ENCODE results near the gene MSANTD3. TPM values are rescaled to one million over a fixed set of nuclear protein-coding genes. Genes with fewer than 3 reads are reported as not detected.

Gene MSANTD3
- total RNA-seq, 1 experiment from 2014 or later = 35.7 TPM

DNA sequence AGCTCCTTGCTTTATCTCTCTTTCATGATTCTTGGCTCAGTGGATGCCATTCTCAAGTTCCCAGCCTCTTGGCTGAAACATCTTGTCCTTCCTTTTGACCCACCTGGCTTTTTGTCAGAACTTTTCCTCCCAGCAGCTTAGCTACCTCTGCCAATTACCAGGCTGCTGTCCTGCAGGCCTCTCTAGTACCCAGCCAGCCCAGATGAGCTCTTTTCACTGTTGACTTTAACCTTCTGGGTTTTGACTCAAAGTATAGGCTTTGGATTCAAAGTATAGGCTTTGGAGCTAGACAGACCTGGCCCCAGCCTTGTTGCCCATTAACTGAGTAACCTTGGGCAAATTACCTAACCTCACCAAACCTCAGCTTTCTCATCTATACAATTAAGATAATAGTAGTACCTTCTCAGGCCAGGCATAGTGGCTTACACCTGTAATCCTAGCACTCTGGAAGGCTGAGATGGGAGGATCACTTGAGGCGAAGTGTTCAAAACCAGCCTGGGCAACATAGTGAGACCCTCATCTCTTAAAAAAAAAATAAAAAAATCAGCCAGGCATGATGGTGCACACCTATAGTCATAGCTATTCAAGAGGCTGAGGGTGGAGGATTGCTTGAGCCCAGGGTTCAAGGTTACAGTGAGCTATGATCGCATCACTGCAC is 39.4 kb downstream of the MSANTD3 start:
- no peak overlapping the region for H2BK15ac ChIP-seq (ENCODE audit: low read depth, low read length)
- H2BK20ac ChIP-seq (ENCODE audit: low read depth, low read length, poor library complexity, severe bottlenecking) = no peak overlapping the region
- H3K4me1 ChIP-seq (ENCODE audit: insufficient read depth, low read length) = peaks cover 3% of the 10 kb centered on the region; the same call in 1 of the 2 replicates
- no peaks in the 10 kb centered on the region for H3K27me3 Mint-ChIP-seq (ENCODE audit: low read depth)
- no peak overlapping the region for H3K4me3 Mint-ChIP-seq
- no peak overlapping the region for H2AK5ac ChIP-seq (ENCODE audit: insufficient read length, low read length)
- no peak overlapping the region for H2AFZ ChIP-seq (ENCODE audit: low read length)
- H3K23ac ChIP-seq (ENCODE audit: insufficient read length, low read depth, low read length) = no peak overlapping the region
- no peaks in the 10 kb centered on the region for H3K36me3 Mint-ChIP-seq (ENCODE audit: insufficient read depth in 1 of 3, low read depth in 3 of 3)
- no peak overlapping the region for H3K4ac ChIP-seq (ENCODE audit: low read depth, low read length)
- H3K27ac Mint-ChIP-seq = no peak overlapping the region
- no peaks in the 10 kb centered on the region for H3K23me2 ChIP-seq (ENCODE audit: insufficient read length, low read depth, low read length, poor library complexity, severe bottlenecking)
- H3K9me3 Mint-ChIP-seq = no peaks in the 10 kb centered on the region
- no peaks in the 10 kb centered on the region for H3K9me3 ChIP-seq (ENCODE audit: control insufficient read depth, low read depth, low read length)
- no peaks in the 10 kb centered on the region for H3K79me2 ChIP-seq (ENCODE audit: insufficient read depth, low read length)
- H3K18ac ChIP-seq (ENCODE audit: insufficient read length, low read depth, low read length) = no peak overlapping the region
- H2BK5ac ChIP-seq (ENCODE audit: insufficient read length, low read length) = no peak overlapping the region
- H3K56ac ChIP-seq (ENCODE audit: insufficient read length, low read depth, low read length) = no peak overlapping the region
- H3K9ac ChIP-seq (ENCODE audit: extremely low read depth, insufficient read length, low read length) = no peak overlapping the region
- no peak overlapping the region for H2BK12ac ChIP-seq (ENCODE audit: insufficient read length, low read depth, low read length)
- H4K91ac ChIP-seq (ENCODE audit: insufficient read length, low read depth, low read length) = no peak overlapping the region
- TF ChIP-seq, protein P1, sequence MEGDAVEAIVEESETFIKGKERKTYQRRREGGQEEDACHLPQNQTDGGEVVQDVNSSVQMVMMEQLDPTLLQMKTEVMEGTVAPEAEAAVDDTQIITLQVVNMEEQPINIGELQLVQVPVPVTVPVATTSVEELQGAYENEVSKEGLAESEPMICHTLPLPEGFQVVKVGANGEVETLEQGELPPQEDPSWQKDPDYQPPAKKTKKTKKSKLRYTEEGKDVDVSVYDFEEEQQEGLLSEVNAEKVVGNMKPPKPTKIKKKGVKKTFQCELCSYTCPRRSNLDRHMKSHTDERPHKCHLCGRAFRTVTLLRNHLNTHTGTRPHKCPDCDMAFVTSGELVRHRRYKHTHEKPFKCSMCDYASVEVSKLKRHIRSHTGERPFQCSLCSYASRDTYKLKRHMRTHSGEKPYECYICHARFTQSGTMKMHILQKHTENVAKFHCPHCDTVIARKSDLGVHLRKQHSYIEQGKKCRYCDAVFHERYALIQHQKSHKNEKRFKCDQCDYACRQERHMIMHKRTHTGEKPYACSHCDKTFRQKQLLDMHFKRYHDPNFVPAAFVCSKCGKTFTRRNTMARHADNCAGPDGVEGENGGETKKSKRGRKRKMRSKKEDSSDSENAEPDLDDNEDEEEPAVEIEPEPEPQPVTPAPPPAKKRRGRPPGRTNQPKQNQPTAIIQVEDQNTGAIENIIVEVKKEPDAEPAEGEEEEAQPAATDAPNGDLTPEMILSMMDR (conservative IDR thresholded peaks at IDR 0.05) = no peak
- H3K79me1 ChIP-seq (ENCODE audit: insufficient read depth, low read depth, low read length, poor library complexity, severe bottlenecking) = no peaks in the 10 kb centered on the region
- H3K4me2 ChIP-seq (ENCODE audit: insufficient read depth, insufficient read length, low read length) = no peak overlapping the region
- no peak overlapping the region for H2BK120ac ChIP-seq (ENCODE audit: low read depth, low read length, poor library complexity, severe bottlenecking)
- WGBS (ENCODE audit: extremely low coverage, insufficient read length, low lambda C conversion rate) = no CpG with 5 or more reads among the region's 2 CpGs
- no peaks in the 10 kb centered on the region for H3K27me3 ChIP-seq (ENCODE audit: insufficient read depth, low read length)
- no peak overlapping the region for H4K5ac ChIP-seq (ENCODE audit: insufficient read length, low read depth, low read length)
- no peak overlapping the region for H4K8ac ChIP-seq (replicated peaks; ENCODE audit: insufficient read length, low read depth, low read length)
- H3T11ph ChIP-seq (ENCODE audit: low read length) = no peak overlapping the region
- no peak for DNase-seq
- H3K14ac ChIP-seq (ENCODE audit: insufficient read depth, low read length) = no peak overlapping the region
- H3K4me1 Mint-ChIP-seq = peaks cover 12 to 17% of the 10 kb centered on the region in 2 experiments
- no peak overlapping the region for H3K27ac ChIP-seq (ENCODE audit: insufficient read length, low read depth, low read length)
- H4K20me1 ChIP-seq (ENCODE audit: control insufficient read depth, insufficient read depth, insufficient read length) = no peaks in the 10 kb centered on the region
